Caco-2 (cell line): Measurements from ENCODE around the gene CSK. TPM values are rescaled to one million over a fixed set of nuclear protein-coding genes. Genes with fewer than 3 reads are reported as not detected.

ENCODE experiments used
- BruUV-seq: library from RNA; stranded (reverse); fragments of 400-500 nt; replicated peaks from 2 replicates; lab custom pipeline; 2021; lab: Mats Ljungman, UMichigan
- CTCF ChIA-PET: fragments of 300-600 bp; sonication (Branson Sonifier 250); formaldehyde crosslinking; loops from one replicate; lab custom pipeline; 2022; ENCODE audit warnings: antibody characterized with exemption; lab: Charles Lee
- POLR2A ChIA-PET: fragments of 300-600 bp; sonication (Branson Sonifier 250); formaldehyde crosslinking; loops from one replicate; lab custom pipeline; 2022; ENCODE audit warnings: antibody characterized with exemption; lab: Charles Lee
- DNase-seq, 2 experiments: peaks; one replicate each; pipeline versions ENCODE4 v3.0.0 to v3.0.0-alpha.2; 2020 to 2022
- H3K27me3 ChIP-seq: replicated peaks from 2 replicates; pipeline ENCODE4 v1.6.0; 2011; ENCODE audit warnings: low read length; ENCODE audit not compliant: control insufficient read depth, insufficient read depth
- H3K36me3 ChIP-seq: 2 replicates; pipeline ENCODE4 v1.5.1; 2011; ENCODE audit warnings: low read length; ENCODE audit not compliant: control insufficient read depth, insufficient read depth
- H3K4me1 ChIP-seq: fragments of 250-450 bp; sonication (Bioruptor Pico); 2 replicates; pipeline ENCODE4 v1.5.1; 2020; ENCODE audit warnings: mild to moderate bottlenecking
- H3K4me3 ChIP-seq: 2 replicates; pipeline ENCODE4 v1.5.1; 2011; ENCODE audit warnings: low read depth, mild to moderate bottlenecking, control low read depth, low read length
- H3K9me3 ChIP-seq: fragments of 250-450 bp; sonication (Bioruptor Pico); 2 replicates; pipeline ENCODE4 v1.5.1; 2020; ENCODE audit warnings: mild to moderate bottlenecking, moderate library complexity
- H3K27ac Mint-ChIP-seq: one replicate; pipeline ENCODE4 v1.8.0; 2022; ENCODE audit warnings: mixed read lengths; ENCODE audit not compliant: unreplicated experiment
- H3K27me3 Mint-ChIP-seq: one replicate; pipeline ENCODE4 v1.8.0; 2022; ENCODE audit warnings: mixed read lengths; ENCODE audit not compliant: insufficient read depth, unreplicated experiment
- H3K36me3 Mint-ChIP-seq: one replicate; pipeline ENCODE4 v1.8.0; 2022; ENCODE audit warnings: mild to moderate bottlenecking, mixed read lengths; ENCODE audit not compliant: insufficient read depth, unreplicated experiment
- H3K4me1 Mint-ChIP-seq: one replicate; pipeline ENCODE4 v1.8.0; 2022; ENCODE audit warnings: low read depth, mixed read lengths; ENCODE audit not compliant: unreplicated experiment
- H3K4me3 Mint-ChIP-seq: one replicate; pipeline ENCODE4 v1.8.0; 2022; ENCODE audit warnings: mild to moderate bottlenecking, moderate library complexity, mixed read lengths; ENCODE audit not compliant: unreplicated experiment
- H3K9me3 Mint-ChIP-seq: one replicate; pipeline ENCODE4 v1.8.0; 2022; ENCODE audit warnings: mixed read lengths; ENCODE audit not compliant: unreplicated experiment
- intact Hi-C: fragments of 100-400 bp; cut with micrococcal nuclease; formaldehyde crosslinking; loops from one replicate; pipeline ENCODE4 v1.10.0; 2022; ENCODE audit not compliant: unreplicated experiment
- total RNA-seq: library from RNA; stranded (reverse); gene quantifications from 2 replicates; pipeline ENCODE4 v1.2.3, GENCODE V29; 2022
- TF ChIP-seq, protein P1 (sequence below), 2 experiments: fragments of 200-600 bp in 1 of 2; IDR thresholded peaks; 1 replicate in 1 of 2; 2 replicates in 1 of 2; pipeline versions ENCODE4 v1.5.1 to v1.8.0; 2011 to 2022; ENCODE audit warnings: antibody characterized with exemption in 1 of 2, control low read depth in 1 of 2, inconsistent platforms in 1 of 2, low read depth in 1 of 2, low read length in 1 of 2, mild to moderate bottlenecking in 1 of 2, moderate library complexity in 1 of 2; ENCODE audit not compliant: insufficient read depth in 1 of 2, severe bottlenecking in 1 of 2, unreplicated experiment in 1 of 2

CSK gene
- total RNA-seq, 1 experiment from 2014 or later = 62.7 TPM

DNA sequence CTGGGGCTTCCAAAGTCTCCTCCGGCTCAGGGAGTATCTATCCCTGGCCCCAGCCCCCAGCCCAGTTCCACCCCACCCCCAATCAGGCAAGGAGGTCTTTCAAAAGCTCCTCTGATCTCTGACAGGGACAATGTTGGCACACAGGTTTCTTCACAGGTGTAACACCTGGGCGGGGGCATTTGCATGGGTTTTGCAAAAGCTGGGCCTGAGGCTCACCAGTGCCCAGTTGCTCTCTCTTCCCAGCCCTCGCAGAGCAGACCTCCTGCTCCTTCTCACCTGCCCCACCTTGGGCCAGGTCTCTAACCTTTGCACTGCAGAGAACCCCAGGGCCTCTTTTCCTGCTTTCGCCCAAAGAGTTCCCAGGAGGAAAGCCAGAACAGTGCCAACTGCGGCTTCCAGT lies 8.6 kb upstream of the CSK start:
- POLR2A ChIA-PET = no interaction called here
- H3K4me3 Mint-ChIP-seq = no peak overlapping the region
- no TSS peak for BruUV-seq

DNA sequence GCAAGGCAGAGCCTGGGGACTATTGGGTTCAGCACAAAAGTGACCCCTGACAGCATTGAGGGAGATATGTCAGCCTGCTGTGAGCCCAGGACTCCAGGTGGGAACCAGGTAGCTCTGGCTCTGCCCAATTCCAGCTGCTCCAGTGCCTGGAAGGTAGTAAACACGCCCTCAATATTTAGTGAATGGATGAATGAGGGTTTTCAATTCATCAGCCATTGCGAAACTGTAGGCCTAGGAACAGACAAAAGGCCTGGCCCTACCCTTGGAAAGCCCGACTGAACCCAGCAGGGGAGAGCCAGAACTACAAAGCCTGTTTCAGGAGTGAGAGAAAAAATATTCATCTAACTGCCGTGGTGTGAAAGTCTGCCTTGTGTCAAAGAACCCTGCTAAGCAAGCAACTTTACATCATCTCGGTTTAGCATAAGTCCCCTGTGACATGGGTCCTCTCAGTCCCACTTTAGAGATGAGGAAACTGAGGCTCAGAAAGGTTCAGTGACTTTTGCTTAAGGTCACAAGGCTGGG lies 8.1 kb upstream of the CSK start:
- peak overlapping the region; percentile 61 for H3K27ac Mint-ChIP-seq
- no peak for DNase-seq
- H3K36me3 Mint-ChIP-seq = peaks cover 5% of the 10 kb centered on the region
- Histone ChIP-seq H3K36me3 (no peaks in the 10 kb centered on the region), H3K9me3 (no peaks in the 10 kb centered on the region), H3K27me3 (no peaks in the 10 kb centered on the region), H3K4me3 (no peak overlapping the region), H3K4me1 (0 out of 2 replicates have a peak, but pooled peaks cover 6% of the 10 kb centered on the region)
- CTCF ChIA-PET = interaction anchor here (0.7 to 8.2 kb wide), 3 partner anchors 8 to 140 kb away, joined by 4 to 211 read pairs (median 6); partner anchors contain the start of gene CSK
- BruUV-seq = no TSS peak
- H3K27me3 Mint-ChIP-seq = no peaks in the 10 kb centered on the region
- H3K4me3 Mint-ChIP-seq = no peak overlapping the region
- POLR2A ChIA-PET = no interaction called here
- TF ChIP-seq, protein P1, sequence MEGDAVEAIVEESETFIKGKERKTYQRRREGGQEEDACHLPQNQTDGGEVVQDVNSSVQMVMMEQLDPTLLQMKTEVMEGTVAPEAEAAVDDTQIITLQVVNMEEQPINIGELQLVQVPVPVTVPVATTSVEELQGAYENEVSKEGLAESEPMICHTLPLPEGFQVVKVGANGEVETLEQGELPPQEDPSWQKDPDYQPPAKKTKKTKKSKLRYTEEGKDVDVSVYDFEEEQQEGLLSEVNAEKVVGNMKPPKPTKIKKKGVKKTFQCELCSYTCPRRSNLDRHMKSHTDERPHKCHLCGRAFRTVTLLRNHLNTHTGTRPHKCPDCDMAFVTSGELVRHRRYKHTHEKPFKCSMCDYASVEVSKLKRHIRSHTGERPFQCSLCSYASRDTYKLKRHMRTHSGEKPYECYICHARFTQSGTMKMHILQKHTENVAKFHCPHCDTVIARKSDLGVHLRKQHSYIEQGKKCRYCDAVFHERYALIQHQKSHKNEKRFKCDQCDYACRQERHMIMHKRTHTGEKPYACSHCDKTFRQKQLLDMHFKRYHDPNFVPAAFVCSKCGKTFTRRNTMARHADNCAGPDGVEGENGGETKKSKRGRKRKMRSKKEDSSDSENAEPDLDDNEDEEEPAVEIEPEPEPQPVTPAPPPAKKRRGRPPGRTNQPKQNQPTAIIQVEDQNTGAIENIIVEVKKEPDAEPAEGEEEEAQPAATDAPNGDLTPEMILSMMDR (IDR thresholded peaks at IDR 0.05; ENCODE audit: insufficient read depth in 1 of 2, low read depth in 1 of 2, low read length in 1 of 2, severe bottlenecking in 1 of 2, unreplicated experiment in 1 of 2) = no peak
- intact Hi-C loops = no loop called here
- H3K4me1 Mint-ChIP-seq = peaks cover 20% of the 10 kb centered on the region
- H3K9me3 Mint-ChIP-seq = no peaks in the 10 kb centered on the region

More for the DNA sequence above, 8.6 kb upstream of the CSK start:
- no peaks in the 10 kb centered on the region for H3K9me3 Mint-ChIP-seq
- DNase-seq = no peak
- peaks cover 24% of the 10 kb centered on the region for H3K4me1 Mint-ChIP-seq
- peak overlapping the region; percentile 61 for H3K27ac Mint-ChIP-seq
- H3K4me1 ChIP-seq = 0 out of 2 replicates have a peak, but pooled peaks cover 6% of the 10 kb centered on the region
- H3K36me3 Mint-ChIP-seq = peaks cover 5% of the 10 kb centered on the region
- no peaks in the 10 kb centered on the region for H3K36me3 ChIP-seq
- no peaks in the 10 kb centered on the region for H3K27me3 Mint-ChIP-seq
- intact Hi-C loops = no loop called here
- CTCF ChIA-PET = interaction anchor here (0.6 to 8.2 kb wide), 4 partner anchors 8 to 178 kb away, joined by 4 to 211 read pairs (median 6); partner anchors contain the start of gene CSK
- H3K9me3 ChIP-seq = no peaks in the 10 kb centered on the region
- H3K4me3 ChIP-seq = no peak overlapping the region
- TF ChIP-seq, protein P1 (IDR thresholded peaks at IDR 0.05; ENCODE audit: insufficient read depth in 1 of 2, low read depth in 1 of 2, low read length in 1 of 2, severe bottlenecking in 1 of 2, unreplicated experiment in 1 of 2) = no peak
- H3K27me3 ChIP-seq = no peaks in the 10 kb centered on the region

DNA sequence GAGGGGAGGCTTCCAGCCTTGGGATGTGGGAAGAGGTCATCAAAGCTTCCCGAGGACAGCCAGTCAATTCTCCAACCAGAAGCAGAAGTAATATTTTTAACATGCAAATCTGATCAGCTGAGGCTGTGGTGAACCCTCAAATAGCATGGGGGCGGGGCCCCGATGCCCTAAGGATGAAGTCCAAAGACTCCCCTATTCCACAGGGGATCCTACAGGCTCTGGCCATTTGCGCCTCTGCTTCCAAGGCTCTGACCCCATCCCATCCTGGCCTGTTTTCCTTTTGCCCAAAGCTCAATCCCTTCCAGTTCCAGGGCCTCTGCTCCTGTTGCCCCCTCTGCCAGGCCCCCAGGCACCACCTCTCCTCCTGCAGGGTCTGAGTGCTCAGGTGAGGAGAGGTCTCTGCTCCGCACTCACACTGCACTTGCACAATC lies 6.7 kb upstream of the CSK start:
- POLR2A ChIA-PET = no interaction called here
- H3K36me3 ChIP-seq = no peaks in the 10 kb centered on the region
- no peaks in the 10 kb centered on the region for H3K9me3 ChIP-seq
- CTCF ChIA-PET = interaction anchor here (0.9 to 8.2 kb wide), 2 partner anchors 23 to 141 kb away, joined by 4 to 211 read pairs; no protein-coding TSS in a partner anchor
- no peak overlapping the region for H3K4me3 Mint-ChIP-seq
- DNase-seq = no peak
- peaks cover 21% of the 10 kb centered on the region for H3K4me1 Mint-ChIP-seq
- peaks cover 5% of the 10 kb centered on the region for H3K36me3 Mint-ChIP-seq
- intact Hi-C loops = no loop called here
- TF ChIP-seq, protein P1 (IDR thresholded peaks at IDR 0.05; ENCODE audit: insufficient read depth in 1 of 2, low read depth in 1 of 2, low read length in 1 of 2, severe bottlenecking in 1 of 2, unreplicated experiment in 1 of 2) = no peak
- H3K4me1 ChIP-seq = peaks cover 11% of the 10 kb centered on the region
- H3K27me3 Mint-ChIP-seq = no peaks in the 10 kb centered on the region
- H3K9me3 Mint-ChIP-seq = no peaks in the 10 kb centered on the region
- H3K27me3 ChIP-seq = no peaks in the 10 kb centered on the region
- no peak overlapping the region for H3K27ac Mint-ChIP-seq
- BruUV-seq = no TSS peak
- H3K4me3 ChIP-seq = no peak overlapping the region
